ENCODE data around the gene LRCH4.

The LRCH4 gene

GRCh38 chr7:100585511-100586265 is at the start of gene LRCH4:
Gene LRCH4 (minus strand): TSS chr7:100586129. CDS start chr7:100586100, 29 bp downstream.
- peak; percentile 83 to 94 for DNase-seq

GRCh38 chr7:100632951-100633717 is 47.2 kb upstream of the LRCH4 start:
- peak; percentile 64 to 84 for DNase-seq

GRCh38 chr7:100630066-100630465 is 44.1 kb upstream of the LRCH4 start:
- DNase-seq = no peak

- peak in 1 of 2 experiments; percentile 72 for DNase-seq
These were observed 43.3 kb upstream of the LRCH4 start for GRCh38 chr7:100629117-100629716.

- DNase-seq = no peak
These were observed 41.3 kb upstream of the LRCH4 start for GRCh38 chr7:100627238-100627549.

- DNase-seq = peak; percentile 64 to 89
These were observed 40.8 kb upstream of the LRCH4 start for GRCh38 chr7:100626530-100627237.

GRCh38 chr7:100626055-100626454 is 40.1 kb upstream of the LRCH4 start:
- no peak for DNase-seq

GRCh38 chr7:100623951-100624824 is 38.3 kb upstream of the LRCH4 start:
- DNase-seq = no peak

GRCh38 chr7:100621554-100621953 is 35.6 kb upstream of the LRCH4 start:
- no peak for DNase-seq

GRCh38 chr7:100620804-100621203 is 34.9 kb upstream of the LRCH4 start:
- DNase-seq = no peak

GRCh38 chr7:100620239-100620638 is 34.3 kb upstream of the LRCH4 start:
- DNase-seq = no peak

- DNase-seq = no peak
These were observed 28.5 kb upstream of the LRCH4 start for GRCh38 chr7:100614308-100614861.

- no peak for DNase-seq
These were observed 27.7 kb upstream of the LRCH4 start for GRCh38 chr7:100613412-100614175.

GRCh38 chr7:100612730-100613390 is 26.9 kb upstream of the LRCH4 start:
- DNase-seq = peak in 1 of 2 experiments; percentile 49

- DNase-seq = peak; percentile 99 to 100
These were observed 26.2 kb upstream of the LRCH4 start, which contains the start of gene MOSPD3 for GRCh38 chr7:100611983-100612729. Gene MOSPD3 (plus strand): TSS chr7:100612540. CDS start chr7:100612792, 252 bp downstream.

- DNase-seq = no peak
These were observed 24.0 kb upstream of the LRCH4 start for GRCh38 chr7:100609958-100610357.

- DNase-seq = no peak
These were observed 21.2 kb upstream of the LRCH4 start for GRCh38 chr7:100607111-100607510.

- DNase-seq = no peak
These were observed 20.4 kb upstream of the LRCH4 start for GRCh38 chr7:100606313-100606712.

Measured in NCI-H526 (cell line).